GM12878 (cell line): ENCODE measurements around the gene COL27A1. TPM values are rescaled to one million over a fixed set of nuclear protein-coding genes. Genes with fewer than 3 reads are reported as not detected.

Experiments used
- ATAC-seq: fragments of 200-7000 bp; cut with Tn5 transposase; 3 replicates; pipeline ENCODE4 v1.9.1; 2020; ENCODE audit warnings: mild to moderate bottlenecking, moderate library complexity
- BruUV-seq: library from RNA; stranded (reverse); fragments of 400-500 nt; replicated peaks from 2 replicates; lab custom pipeline; 2021; lab: Mats Ljungman, UMichigan
- CTCF ChIA-PET: fragments of 300-600 bp; sonication (Branson Sonifier 250); formaldehyde crosslinking; extraction: SDS; loops from one replicate; lab custom pipeline; 2021; ENCODE audit warnings: inconsistent platforms; lab: Yijun Ruan, JAX
- POLR2A ChIA-PET: fragments of 350-600 bp; formaldehyde crosslinking; extraction: SDS; loops from one replicate; lab custom pipeline; 2021; ENCODE audit warnings: inconsistent platforms; lab: Charles Lee
- RAD21 ChIA-PET: fragments of 300-600 bp; sonication (Branson Sonifier 250); formaldehyde crosslinking; loops from one replicate; lab custom pipeline; 2023; ENCODE audit warnings: antibody characterized with exemption; ENCODE audit not compliant: unreplicated experiment; lab: Charles Lee
- SMC1A ChIA-PET: fragments of 300-600 bp; sonication (Branson Sonifier 250); formaldehyde crosslinking; loops from one replicate; lab custom pipeline; 2023; ENCODE audit not compliant: unreplicated experiment, uncharacterized antibody; lab: Charles Lee
- DNase-seq: peaks from one replicate; pipeline ENCODE4 v3.0.0-alpha.2; 2011; ENCODE audit warnings: low read depth, low spot score
- FAIRE-seq: peaks from 3 replicates; lab custom pipeline; 2011; peaks lifted over from hg19 to GRCh38; lab: Jason Lieb, UNC
- H2AFZ ChIP-seq: 2 replicates; pipeline ENCODE4 v1.6.0; 2011; ENCODE audit warnings: low read depth, low read length, control low read depth; ENCODE audit not compliant: control insufficient read depth
- H3K27ac ChIP-seq: 2 replicates; pipeline ENCODE4 v1.5.1; 2011; ENCODE audit warnings: control low read depth; ENCODE audit not compliant: control insufficient read depth, insufficient read depth
- H3K27me3 ChIP-seq, 2 experiments: replicated peaks in 1 of 2; 2 replicates each; pipeline versions ENCODE4 v1.6.0 to v1.6.1; 2011; ENCODE audit warnings: low read length in 1 of 2; ENCODE audit not compliant: control insufficient read depth in 2 of 2, insufficient read depth in 2 of 2
- H3K36me3 ChIP-seq, 2 experiments: 2 replicates each; pipeline ENCODE4 v1.5.1; 2011; ENCODE audit warnings: low read length in 1 of 2; ENCODE audit not compliant: control insufficient read depth in 2 of 2, insufficient read depth in 2 of 2
- H3K4me1 ChIP-seq: 2 replicates; pipeline ENCODE4 v1.6.1; 2011; ENCODE audit warnings: mild to moderate bottlenecking, low read length, moderate library complexity, mixed read lengths; ENCODE audit not compliant: control insufficient read depth, insufficient read depth
- H3K4me2 ChIP-seq: 2 replicates; pipeline ENCODE4 v1.6.0; 2011; ENCODE audit warnings: control low read depth; ENCODE audit not compliant: control insufficient read depth, insufficient read depth
- H3K4me3 ChIP-seq: fragments of 200-600 bp; sonication (generic); 2 replicates; pipeline ENCODE4 v1.5.1; 2016
- H3K79me2 ChIP-seq: 2 replicates; pipeline ENCODE4 v1.6.0; 2011; ENCODE audit warnings: low read length; ENCODE audit not compliant: control insufficient read depth, insufficient read depth
- H3K9ac ChIP-seq: 2 replicates; pipeline ENCODE4 v1.8.0; 2011; ENCODE audit warnings: low read length, control low read depth, mixed read lengths; ENCODE audit not compliant: control insufficient read depth, insufficient read depth
- H3K9me3 ChIP-seq: replicated peaks from 3 replicates; pipeline ENCODE4 v1.5.1; 2011; ENCODE audit warnings: mild to moderate bottlenecking, low read length; ENCODE audit not compliant: control insufficient read depth, insufficient read depth
- H4K20me1 ChIP-seq: 2 replicates; pipeline ENCODE4 v1.6.0; 2011; ENCODE audit not compliant: control insufficient read depth, insufficient read depth
- ATF3 ChIP-seq: IDR thresholded peaks from 2 replicates; pipeline ENCODE4 v1.6.1; 2011; ENCODE audit warnings: low read depth, mild to moderate bottlenecking, low read length, moderate library complexity, borderline replicate concordance; ENCODE audit errors: extremely low read depth
- CEBPZ ChIP-seq: fragments of 150-350 bp; IDR thresholded peaks from 2 replicates; pipeline ENCODE4 v1.6.1; 2016; ENCODE audit warnings: low read depth, low read length
- CHD2 ChIP-seq: IDR thresholded peaks from 2 replicates; pipeline ENCODE4 v1.6.1; 2011; ENCODE audit warnings: low read depth, low read length, improper control_type of control experiment, borderline replicate concordance
- GATAD2B ChIP-seq: fragments of 450-650 bp; conservative IDR thresholded peaks from 2 replicates; pipeline ENCODE4 v1.6.1; 2017; ENCODE audit warnings: low read depth, mild to moderate bottlenecking, moderate library complexity
- HCFC1 ChIP-seq: fragments of 150-350 bp; IDR thresholded peaks from 2 replicates; pipeline ENCODE4 v1.6.1; 2014; ENCODE audit warnings: low read length
- IRF5 ChIP-seq: fragments of 450-650 bp; IDR thresholded peaks from 2 replicates; pipeline ENCODE4 v1.6.1; 2017; ENCODE audit warnings: borderline replicate concordance
- NFXL1 ChIP-seq: fragments of 450-650 bp; IDR thresholded peaks from 2 replicates; pipeline ENCODE4 v1.6.1; 2017; ENCODE audit warnings: antibody characterized with exemption, mild to moderate bottlenecking, borderline replicate concordance
- PAX5 ChIP-seq: IDR thresholded peaks from 2 replicates; pipeline ENCODE4 v1.6.1; 2011; ENCODE audit warnings: low read depth, low read length, borderline replicate concordance
- RUNX3 ChIP-seq: IDR thresholded peaks from 2 replicates; pipeline ENCODE4 v1.6.1; 2012; ENCODE audit warnings: low read length, inconsistent platforms
- SIX5 ChIP-seq: IDR thresholded peaks from 2 replicates; pipeline ENCODE4 v1.6.1; 2011; ENCODE audit warnings: mild to moderate bottlenecking, low read depth, low read length, moderate library complexity; ENCODE audit not compliant: severe bottlenecking
- SMAD5 ChIP-seq: IDR thresholded peaks from 2 replicates; pipeline ENCODE4 v1.6.1; 2016; ENCODE audit warnings: antibody characterized with exemption, low read depth
- SPI1 ChIP-seq: IDR thresholded peaks from 2 replicates; pipeline ENCODE4 v1.6.1; 2011; ENCODE audit warnings: low read depth, mild to moderate bottlenecking, low read length, moderate library complexity, borderline replicate concordance; ENCODE audit not compliant: insufficient read depth
- STAT1 ChIP-seq: fragments of 450-650 bp; conservative IDR thresholded peaks from 2 replicates; pipeline ENCODE4 v1.6.1; 2014; ENCODE audit warnings: antibody characterized with exemption, mild to moderate bottlenecking
- TCF7 ChIP-seq: IDR thresholded peaks from 2 replicates; pipeline ENCODE4 v1.6.1; 2014; ENCODE audit warnings: antibody characterized with exemption, borderline replicate concordance
- ZBTB40 ChIP-seq: fragments of 450-650 bp; IDR thresholded peaks from 2 replicates; pipeline ENCODE4 v1.6.1; 2016; ENCODE audit warnings: mild to moderate bottlenecking, moderate library complexity, borderline replicate concordance
- WGBS: methylation state at CpG from one replicate; pipeline ENCODE4 v1.1.6; 2016; ENCODE audit warnings: low lambda C conversion rate; ENCODE audit not compliant: insufficient replicate concordance, insufficient coverage; ENCODE audit errors: missing lambda C conversion rate; 5-methylcytosine and 5-hydroxymethylcytosine counted together
- in situ Hi-C: fragments of 300-500 bp; cut with MboI; formaldehyde crosslinking; loops from 9 replicates; pipeline ENCODE4 v1.14.3; 2018; ENCODE audit warnings: mixed read lengths
- intact Hi-C: fragments of 100-400 bp; cut with micrococcal nuclease; formaldehyde crosslinking; loops from one replicate; pipeline ENCODE4 v1.14.2; 2022; ENCODE audit not compliant: unreplicated experiment
- polyA plus RNA-seq, 11 experiments: library from polyadenylated mRNA; depleted of rRNA in 4 of 11; unstranded in 6 of 11; stranded (reverse) in 5 of 11; fragments of >200 nt; fragmentation: Nextera tagmentation in 4 of 11; fragmentation: Illumina TruSeq in 1 of 11; extraction: Ambion mirVana in 4 of 11; extraction: Trizol in 1 of 11; gene quantifications; 1 replicate in 1 of 11; 2 replicates in 10 of 11; pipeline versions ENCODE4 v1.2.1 to v1.2.3, GENCODE V29; 2011 to 2016; ENCODE audit warnings: inconsistent platforms in 2 of 11, missing spikeins in 2 of 11, low read depth in 1 of 11
- total RNA-seq, 4 experiments: library from RNA; depleted of rRNA in 3 of 4; stranded (reverse); fragments of >200 nt in 3 of 4; fragmentation: Illumina TruSeq in 1 of 4; extraction: Trizol in 1 of 4; gene quantifications; 2 replicates each; pipeline versions ENCODE4 v1.2.1 to v1.2.3, GENCODE V29; 2013 to 2021

COL27A1 gene
- total and polyA plus RNA-seq, 10 of the 15 experiments (the other 5 are each of a cell fraction or from before 2014, with no cell fraction given), result 0.10 TPM; not detected in 9

GRCh38 chr9:114186605-114187289 lies 31.4 kb downstream of the COL27A1 start:
- in situ Hi-C loops (no loop called here), intact Hi-C loops (no loop called here)
- ChIA-PET SMC1A (no interaction called here), POLR2A (no interaction called here), RAD21 (no interaction called here), CTCF (interaction anchor here (1.2 kb wide), 1 partner anchor 32 kb away, joined by 3 read pairs; the partner anchor contains the start of gene COL27A1)
- no peak for DNase-seq
- no peak overlapping the region for H2AFZ ChIP-seq
- no peaks in the 10 kb centered on the region for H3K4me1 ChIP-seq
- peaks cover 0 to 2% of the 10 kb centered on the region in 2 experiments; a peak in 3 of 4 replicates for H3K27me3 ChIP-seq
- H3K4me3 ChIP-seq, result no peak overlapping the region
- FAIRE-seq, result no peak
- H3K4me2 ChIP-seq, result no peak overlapping the region
- no peaks in the 10 kb centered on the region for H4K20me1 ChIP-seq
- BruUV-seq, result no TSS peak
- H3K79me2 ChIP-seq, result no peaks in the 10 kb centered on the region
- ATAC-seq, result no peak
- H3K9me3 ChIP-seq, result no peaks in the 10 kb centered on the region; the same call in 2 of the 3 replicates
- WGBS, result 16% methylated on average over 5 of the region's 5 CpGs
- H3K27ac ChIP-seq, result no peak overlapping the region
- H3K36me3 ChIP-seq, result no peaks in the 10 kb centered on the region
- no peak overlapping the region for H3K9ac ChIP-seq
- TF ChIP-seq SIX5 (no peak), PAX5 (no peak), RUNX3 (no peak), SMAD5 (no peak), CHD2 (no peak), ZBTB40 (no peak), NFXL1 (no peak), GATAD2B (no peak), STAT1 (no peak), HCFC1 (no peak), CEBPZ (no peak), ATF3 (no peak), IRF5 (no peak), TCF7 (no peak), SPI1 (no peak)
